ENCODE data around the gene WDR73. TPM values are rescaled to one million over a fixed set of nuclear protein-coding genes. Genes with fewer than 3 reads are reported as not detected.

WDR73 gene
- polyA plus RNA-seq, 3 donors, result 12.1 to 19.9 (median 14.3) TPM

- no peak for TF ChIP-seq CTCF (IDR thresholded peaks at IDR 0.05)
- no peaks in the 10 kb centered on the region for H3K9me3 ChIP-seq (replicated peaks in 1 of 2; ENCODE audit: control insufficient read depth in 1 of 2, insufficient read depth in 1 of 2, low read length in 2 of 2)
- H3K27me3 ChIP-seq (ENCODE audit: control insufficient read depth in 2 of 2, insufficient read depth in 2 of 2, low read length in 2 of 2), result no peaks in the 10 kb centered on the region
- Mint-ChIP-seq H3K27me3 (ENCODE audit: low read depth in 3 of 3) (no peaks in the 10 kb centered on the region), H3K4me3 (peak within 1 kb of the TSS; percentile 95 to 98), H3K36me3 (peaks cover 13 to 18% of the 10 kb centered on the region in 2 donors), H3K9me3 (peaks cover 0 to 1% (median 0%) of the 10 kb centered on the region in 7 donors), H3K27ac (peak within 1 kb of the TSS; percentile 69 to 95 (median 80)), H3K4me1 (peaks cover 67% of the 10 kb centered on the region)
- peak within 1 kb of the TSS; percentile 96 for H3K4me2 ChIP-seq (replicated peaks; ENCODE audit: extremely low read depth, low read length, poor library complexity, severe bottlenecking)
- peak within 1 kb of the TSS; percentile 79 for H3K9ac ChIP-seq (ENCODE audit: insufficient read depth, low read length, poor library complexity, severe bottlenecking)
- under 1% methylated on average over 68 of the region's 68 CpGs for WGBS (ENCODE audit: insufficient coverage)
- H3K79me2 ChIP-seq (ENCODE audit: insufficient read depth, low read length), result peaks cover 16% of the 10 kb centered on the region
- H3K4me3 ChIP-seq (replicated peaks in 1 of 3; ENCODE audit: low read depth in 2 of 3, low read length in 3 of 3), result peak within 1 kb of the TSS; percentile 78 to 95 (median 88)
- intact Hi-C loops (cut with micrococcal nuclease), result loop anchor here in 1 of 2 donors (1.0 to 2.0 kb wide), 2 partner anchors 30 to 54 kb away; partner anchors contain the start of gene WDR73
- H2AFZ ChIP-seq (ENCODE audit: insufficient read depth, low read depth, low read length, poor library complexity, severe bottlenecking), result peak within 1 kb of the TSS; percentile 100
- peak; percentile 82 to 90 (median 87) for DNase-seq
- H3K36me3 ChIP-seq (replicated peaks in 1 of 2; ENCODE audit: control insufficient read depth in 1 of 2, insufficient read depth in 2 of 2, low read length in 2 of 2), result peaks cover 7 to 18% of the 10 kb centered on the region in 2 donors
- H4K20me1 ChIP-seq (ENCODE audit: insufficient read depth, low read length), result no peaks in the 10 kb centered on the region
- H3K4me1 ChIP-seq (ENCODE audit: control insufficient read depth in 1 of 2, insufficient read depth in 2 of 2, low read length in 2 of 2), result peaks cover 44 to 58% of the 10 kb centered on the region in 2 donors
- H3K27ac ChIP-seq (ENCODE audit: low read depth in 1 of 2, low read length in 2 of 2), result peak within 1 kb of the TSS; percentile 11 to 74
Observed at GRCh38 chr15:84600687-84601554, 53.2 kb downstream of the WDR73 start, which contains the start of gene ZSCAN2. Gene ZSCAN2 (plus strand): TSS chr15:84601009. CDS start chr15:84603928, 2,919 bp downstream.

- Histone ChIP-seq H3K79me2 (ENCODE audit: insufficient read depth, low read length) (peaks cover 16% of the 10 kb centered on the region), H3K27me3 (ENCODE audit: control insufficient read depth in 2 of 2, insufficient read depth in 2 of 2, low read length in 2 of 2) (no peaks in the 10 kb centered on the region), H3K27ac (ENCODE audit: low read depth in 1 of 2, low read length in 2 of 2) (peak overlapping the region; percentile 11 to 74), H3K4me1 (ENCODE audit: control insufficient read depth in 1 of 2, insufficient read depth in 2 of 2, low read length in 2 of 2) (peaks cover 50 to 64% of the 10 kb centered on the region in 2 donors), H3K36me3 (replicated peaks in 1 of 2; ENCODE audit: control insufficient read depth in 1 of 2, insufficient read depth in 2 of 2, low read length in 2 of 2) (peaks cover 7 to 12% of the 10 kb centered on the region in 2 donors), H4K20me1 (ENCODE audit: insufficient read depth, low read length) (no peaks in the 10 kb centered on the region), H2AFZ (ENCODE audit: insufficient read depth, low read depth, low read length, poor library complexity, severe bottlenecking) (peak overlapping the region; percentile 100), H3K4me3 (replicated peaks in 1 of 3; ENCODE audit: low read depth in 2 of 3, low read length in 3 of 3) (peak overlapping the region; percentile 78 to 95 (median 88)), H3K9ac (ENCODE audit: insufficient read depth, low read length, poor library complexity, severe bottlenecking) (peak overlapping the region; percentile 79), H3K4me2 (replicated peaks; ENCODE audit: extremely low read depth, low read length, poor library complexity, severe bottlenecking) (peak overlapping the region; percentile 96), H3K9me3 (replicated peaks in 1 of 2; ENCODE audit: control insufficient read depth in 1 of 2, insufficient read depth in 1 of 2, low read length in 2 of 2) (no peaks in the 10 kb centered on the region)
- H3K9me3 Mint-ChIP-seq, result peaks cover 0 to 1% (median 0%) of the 10 kb centered on the region in 7 donors
- H3K27me3 Mint-ChIP-seq (ENCODE audit: low read depth in 3 of 3), result no peaks in the 10 kb centered on the region
- WGBS (ENCODE audit: insufficient coverage), result under 1% methylated on average over 18 of the region's 20 CpGs
- intact Hi-C loops (cut with micrococcal nuclease), result loop anchor here in 1 of 2 donors (1.0 to 2.0 kb wide), 2 partner anchors 31 to 54 kb away; partner anchors contain the start of gene WDR73
- DNase-seq, result peak; percentile 63 to 78 (median 73)
- H3K36me3 Mint-ChIP-seq, result peaks cover 8 to 12% of the 10 kb centered on the region in 2 donors
- peak overlapping the region; percentile 69 to 95 (median 80) for H3K27ac Mint-ChIP-seq
- peaks cover 70% of the 10 kb centered on the region for H3K4me1 Mint-ChIP-seq
- TF ChIP-seq CTCF (IDR thresholded peaks at IDR 0.05), result no peak
- peak overlapping the region; percentile 95 to 98 for H3K4me3 Mint-ChIP-seq
Observed at GRCh38 chr15:84600331-84600686, 53.8 kb downstream of the WDR73 start.

Data from CD14-positive monocyte (primary cell).